Progenitor cell of endocrine pancreas (in vitro differentiated cells): Measurements from ENCODE around the gene HCAR2. TPM values are rescaled to one million over a fixed set of nuclear protein-coding genes. Genes with fewer than 3 reads are reported as not detected.

Experiments
- DNase-seq: peaks from one replicate; pipeline ENCODE4 v3.0.0; 2021; ENCODE audit warnings: low spot score; ENCODE audit not compliant: unreplicated experiment
- H3K27ac Mint-ChIP-seq: 2 replicates; pipeline ENCODE4 v1.8.0; 2021; ENCODE audit warnings: mild to moderate bottlenecking, moderate library complexity, mixed read lengths
- H3K27me3 Mint-ChIP-seq: 2 replicates; pipeline ENCODE4 v1.8.0; 2021; ENCODE audit warnings: mixed read lengths
- H3K36me3 Mint-ChIP-seq: 2 replicates; pipeline ENCODE4 v1.8.0; 2022; ENCODE audit warnings: mixed read lengths; ENCODE audit not compliant: insufficient read depth
- H3K4me1 Mint-ChIP-seq: 2 replicates; pipeline ENCODE4 v1.8.0; 2021; ENCODE audit warnings: low read depth, mixed read lengths
- H3K4me3 Mint-ChIP-seq: 2 replicates; pipeline ENCODE4 v1.8.0; 2021; ENCODE audit warnings: low read depth, mild to moderate bottlenecking, moderate library complexity, mixed read lengths
- H3K9me3 Mint-ChIP-seq: 2 replicates; pipeline ENCODE4 v1.8.0; 2021; ENCODE audit warnings: low read depth, mixed read lengths
- CTCF ChIP-seq: fragments of 200-600 bp; sonication (generic); IDR thresholded peaks from one replicate; pipeline ENCODE4 v1.5.0; 2021; ENCODE audit warnings: antibody characterized with exemption, mild to moderate bottlenecking; ENCODE audit not compliant: unreplicated experiment
- total RNA-seq: library from RNA; stranded (reverse); gene quantifications from 2 replicates; pipeline ENCODE4 v1.2.1, GENCODE V29; 2021

The HCAR2 gene
- total RNA-seq, 1 donor from 2014 or later: 0.67 TPM

GRCh38 chr12:122730215-122731014 is 27.3 kb upstream of the HCAR2 start, which contains the start of gene HCAR1:
Gene HCAR1, minus strand, starts transcription at chr12:122730844. Its CDS starts 505 bp downstream, at chr12:122730339.
- no peaks in the 10 kb centered on the region for H3K9me3 Mint-ChIP-seq
- no peak for TF ChIP-seq CTCF
- no peaks in the 10 kb centered on the region for H3K36me3 Mint-ChIP-seq
- H3K27me3 Mint-ChIP-seq: no peaks in the 10 kb centered on the region
- no peak for DNase-seq
- no peak within 1 kb of the TSS for H3K4me3 Mint-ChIP-seq
- H3K4me1 Mint-ChIP-seq: peaks cover 30% of the 10 kb centered on the region
- H3K27ac Mint-ChIP-seq: no peak within 1 kb of the TSS

GRCh38 chr12:122729583-122730214 is 26.5 kb upstream of the HCAR2 start:
- H3K4me1 Mint-ChIP-seq: peaks cover 30% of the 10 kb centered on the region
- H3K4me3 Mint-ChIP-seq: no peak overlapping the region
- TF ChIP-seq CTCF: no peak
- H3K27ac Mint-ChIP-seq: no peak overlapping the region
- H3K36me3 Mint-ChIP-seq: no peaks in the 10 kb centered on the region
- no peaks in the 10 kb centered on the region for H3K27me3 Mint-ChIP-seq
- DNase-seq: no peak
- no peaks in the 10 kb centered on the region for H3K9me3 Mint-ChIP-seq

GRCh38 chr12:122726080-122726558 is 23.0 kb upstream of the HCAR2 start:
- Mint-ChIP-seq H3K27me3 (no peaks in the 10 kb centered on the region), H3K27ac (peak overlapping the region; percentile 95), H3K4me1 (peaks cover 30% of the 10 kb centered on the region), H3K36me3 (no peaks in the 10 kb centered on the region), H3K9me3 (no peaks in the 10 kb centered on the region), H3K4me3 (no peak overlapping the region)
- DNase-seq: no peak
- TF ChIP-seq CTCF: no peak

- no peak for TF ChIP-seq CTCF
- no peak for DNase-seq
- Mint-ChIP-seq H3K27me3 (no peaks in the 10 kb centered on the region), H3K4me3 (no peak overlapping the region), H3K36me3 (no peaks in the 10 kb centered on the region), H3K4me1 (peaks cover 24% of the 10 kb centered on the region), H3K9me3 (no peaks in the 10 kb centered on the region), H3K27ac (peak overlapping the region; percentile 95)
Measured at GRCh38 chr12:122725452-122726079, 22.4 kb upstream of the HCAR2 start.

GRCh38 chr12:122724641-122725243 is 21.6 kb upstream of the HCAR2 start:
- no peaks in the 10 kb centered on the region for H3K9me3 Mint-ChIP-seq
- H3K4me3 Mint-ChIP-seq: no peak overlapping the region
- peak overlapping the region; percentile 64 for H3K27ac Mint-ChIP-seq
- peaks cover 17% of the 10 kb centered on the region for H3K4me1 Mint-ChIP-seq
- TF ChIP-seq CTCF: no peak
- H3K27me3 Mint-ChIP-seq: no peaks in the 10 kb centered on the region
- no peak for DNase-seq
- H3K36me3 Mint-ChIP-seq: no peaks in the 10 kb centered on the region
